Astrocyte (in vitro differentiated cells and primary cell): ENCODE measurements around the gene PDZRN4. TPM values are rescaled to one million over a fixed set of nuclear protein-coding genes. Genes with fewer than 3 reads are reported as not detected.

ENCODE experiments used
- DNase-seq: peaks from one replicate; pipeline ENCODE4 v3.0.0-alpha.2; 2010; ENCODE audit warnings: low read depth
- FAIRE-seq: peaks from 2 replicates; lab custom pipeline; 2011; peaks lifted over from hg19 to GRCh38; lab: Jason Lieb, UNC
- H2AFZ ChIP-seq: 2 replicates; pipeline ENCODE4 v1.6.0; 2012; ENCODE audit warnings: low read depth, low read length, inconsistent platforms
- H3K27ac ChIP-seq: 2 replicates; pipeline ENCODE4 v1.5.1; 2011; ENCODE audit warnings: low read depth, low read length, inconsistent platforms
- H3K27me3 ChIP-seq: 2 replicates; pipeline ENCODE4 v1.6.0; 2011; ENCODE audit warnings: low read length, inconsistent platforms; ENCODE audit not compliant: insufficient read depth
- H3K36me3 ChIP-seq: 2 replicates; pipeline ENCODE4 v1.5.1; 2011; ENCODE audit warnings: low read length, inconsistent platforms; ENCODE audit not compliant: insufficient read depth
- H3K4me1 ChIP-seq: 2 replicates; pipeline ENCODE4 v1.5.1; 2011; ENCODE audit warnings: low read length, inconsistent platforms; ENCODE audit not compliant: insufficient read depth
- H3K4me2 ChIP-seq: 2 replicates; pipeline ENCODE4 v1.6.0; 2012; ENCODE audit warnings: low read length, inconsistent platforms
- H3K4me3 ChIP-seq: 2 replicates; pipeline ENCODE4 v1.5.1; 2011; ENCODE audit warnings: low read depth, mild to moderate bottlenecking, low read length, inconsistent platforms; ENCODE audit not compliant: insufficient read depth
- H3K79me2 ChIP-seq: 2 replicates; pipeline ENCODE4 v1.6.0; 2012; ENCODE audit warnings: mild to moderate bottlenecking, low read length, inconsistent platforms; ENCODE audit not compliant: insufficient read depth
- H3K9ac ChIP-seq: 2 replicates; pipeline ENCODE4 v1.6.0; 2012; ENCODE audit warnings: mild to moderate bottlenecking, low read length, inconsistent platforms
- H3K9me3 ChIP-seq: 2 replicates; pipeline ENCODE4 v1.5.1; 2012; ENCODE audit warnings: low read depth, mild to moderate bottlenecking, low read length, inconsistent platforms; ENCODE audit not compliant: insufficient read depth
- H4K20me1 ChIP-seq: 2 replicates; pipeline ENCODE4 v1.6.0; 2012; ENCODE audit warnings: low read length, inconsistent platforms; ENCODE audit not compliant: insufficient read depth
- H3K27ac Mint-ChIP-seq: one replicate; pipeline ENCODE4 v1.8.0; 2021; ENCODE audit warnings: mild to moderate bottlenecking, mixed read lengths; ENCODE audit not compliant: unreplicated experiment
- H3K27me3 Mint-ChIP-seq: one replicate; pipeline ENCODE4 v1.8.0; 2021; ENCODE audit warnings: low read depth, mixed read lengths; ENCODE audit not compliant: unreplicated experiment
- H3K36me3 Mint-ChIP-seq: one replicate; pipeline ENCODE4 v1.8.0; 2021; ENCODE audit warnings: low read depth, mixed read lengths; ENCODE audit not compliant: unreplicated experiment
- H3K4me1 Mint-ChIP-seq: one replicate; pipeline ENCODE4 v1.8.0; 2021; ENCODE audit warnings: low read depth, mixed read lengths; ENCODE audit not compliant: unreplicated experiment
- H3K4me3 Mint-ChIP-seq: one replicate; pipeline ENCODE4 v1.8.0; 2021; ENCODE audit warnings: mild to moderate bottlenecking, moderate library complexity, mixed read lengths; ENCODE audit not compliant: unreplicated experiment
- H3K9me3 Mint-ChIP-seq: one replicate; pipeline ENCODE4 v1.8.0; 2021; ENCODE audit warnings: mild to moderate bottlenecking, mixed read lengths; ENCODE audit not compliant: unreplicated experiment
- EZH2 ChIP-seq: IDR thresholded peaks from 2 replicates; pipeline ENCODE4 v1.6.1; 2012; ENCODE audit warnings: mild to moderate bottlenecking, low read length, inconsistent platforms; ENCODE audit not compliant: insufficient read depth
- total RNA-seq: library from RNA; stranded (reverse); gene quantifications from 2 replicates; pipeline ENCODE4 v1.2.1, GENCODE V29; 2021
- TF ChIP-seq, protein P1 (sequence below): IDR thresholded peaks from 2 replicates; pipeline ENCODE4 v1.5.1; 2011; ENCODE audit warnings: low read depth, mild to moderate bottlenecking, inconsistent platforms, low read length, moderate library complexity; ENCODE audit not compliant: insufficient read depth

The PDZRN4 gene
- total RNA-seq, 1 donor from 2014 or later: not detected

GRCh38 chr12:41230756-41231155, 42.6 kb downstream of the PDZRN4 start:
- no peak overlapping the region for H3K4me3 Mint-ChIP-seq
- H3K4me1 Mint-ChIP-seq: no peaks in the 10 kb centered on the region
- FAIRE-seq: no peak

DNA sequence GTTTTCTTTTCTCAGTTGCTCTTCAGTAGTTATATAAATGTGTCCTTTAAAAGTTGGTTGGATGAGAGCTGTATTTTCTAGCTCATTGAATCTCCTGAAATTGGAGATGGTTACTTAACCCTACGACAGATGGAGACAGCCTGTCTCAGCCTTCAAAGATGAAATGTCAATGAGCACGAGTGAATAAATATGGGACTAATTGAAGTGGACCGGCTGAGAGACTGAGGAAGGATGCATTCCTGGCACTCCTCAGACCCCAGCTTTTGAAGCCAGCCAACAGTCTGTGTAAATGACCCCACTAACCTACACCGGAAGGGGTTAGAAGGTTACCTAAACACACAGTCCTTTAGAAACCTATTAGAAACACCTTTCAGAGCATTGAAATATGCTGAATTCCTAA, 46.6 kb downstream of the PDZRN4 start:
- no peaks in the 10 kb centered on the region for H3K36me3 Mint-ChIP-seq
- H3K4me3 ChIP-seq: no peak overlapping the region
- no peak overlapping the region for H2AFZ ChIP-seq
- H3K4me1 ChIP-seq: no peaks in the 10 kb centered on the region
- FAIRE-seq (no peak), DNase-seq (no peak)
- H3K27me3 ChIP-seq: no peaks in the 10 kb centered on the region
- no peak overlapping the region for H3K4me3 Mint-ChIP-seq
- H3K79me2 ChIP-seq: no peaks in the 10 kb centered on the region
- H4K20me1 ChIP-seq: no peaks in the 10 kb centered on the region
- no peak overlapping the region for H3K4me2 ChIP-seq
- H3K9ac ChIP-seq: no peak overlapping the region
- H3K27me3 Mint-ChIP-seq: no peaks in the 10 kb centered on the region
- no peaks in the 10 kb centered on the region for H3K9me3 Mint-ChIP-seq
- H3K36me3 ChIP-seq: no peaks in the 10 kb centered on the region
- H3K9me3 ChIP-seq: no peaks in the 10 kb centered on the region
- H3K27ac Mint-ChIP-seq: no peak overlapping the region
- no peaks in the 10 kb centered on the region for H3K4me1 Mint-ChIP-seq
- no peak for TF ChIP-seq EZH2
- TF ChIP-seq, protein P1, sequence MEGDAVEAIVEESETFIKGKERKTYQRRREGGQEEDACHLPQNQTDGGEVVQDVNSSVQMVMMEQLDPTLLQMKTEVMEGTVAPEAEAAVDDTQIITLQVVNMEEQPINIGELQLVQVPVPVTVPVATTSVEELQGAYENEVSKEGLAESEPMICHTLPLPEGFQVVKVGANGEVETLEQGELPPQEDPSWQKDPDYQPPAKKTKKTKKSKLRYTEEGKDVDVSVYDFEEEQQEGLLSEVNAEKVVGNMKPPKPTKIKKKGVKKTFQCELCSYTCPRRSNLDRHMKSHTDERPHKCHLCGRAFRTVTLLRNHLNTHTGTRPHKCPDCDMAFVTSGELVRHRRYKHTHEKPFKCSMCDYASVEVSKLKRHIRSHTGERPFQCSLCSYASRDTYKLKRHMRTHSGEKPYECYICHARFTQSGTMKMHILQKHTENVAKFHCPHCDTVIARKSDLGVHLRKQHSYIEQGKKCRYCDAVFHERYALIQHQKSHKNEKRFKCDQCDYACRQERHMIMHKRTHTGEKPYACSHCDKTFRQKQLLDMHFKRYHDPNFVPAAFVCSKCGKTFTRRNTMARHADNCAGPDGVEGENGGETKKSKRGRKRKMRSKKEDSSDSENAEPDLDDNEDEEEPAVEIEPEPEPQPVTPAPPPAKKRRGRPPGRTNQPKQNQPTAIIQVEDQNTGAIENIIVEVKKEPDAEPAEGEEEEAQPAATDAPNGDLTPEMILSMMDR: no peak
- H3K27ac ChIP-seq: no peak overlapping the region

More at GRCh38 chr12:41230756-41231155, 42.6 kb downstream of the PDZRN4 start:
- H3K27me3 ChIP-seq: no peaks in the 10 kb centered on the region
- Mint-ChIP-seq H3K27ac (no peak overlapping the region), H3K9me3 (no peaks in the 10 kb centered on the region), H3K27me3 (no peaks in the 10 kb centered on the region), H3K36me3 (no peaks in the 10 kb centered on the region)
- H4K20me1 ChIP-seq: no peaks in the 10 kb centered on the region
- H3K9me3 ChIP-seq: no peaks in the 10 kb centered on the region
- H3K4me1 ChIP-seq: no peaks in the 10 kb centered on the region
- no peak overlapping the region for H2AFZ ChIP-seq
- no peak for DNase-seq
- H3K4me3 ChIP-seq: no peak overlapping the region
- H3K79me2 ChIP-seq: no peaks in the 10 kb centered on the region
- no peak overlapping the region for H3K4me2 ChIP-seq
- TF ChIP-seq, protein P1: no peak
- TF ChIP-seq EZH2: no peak
- H3K27ac ChIP-seq: no peak overlapping the region
- no peaks in the 10 kb centered on the region for H3K36me3 ChIP-seq
- no peak overlapping the region for H3K9ac ChIP-seq

DNA sequence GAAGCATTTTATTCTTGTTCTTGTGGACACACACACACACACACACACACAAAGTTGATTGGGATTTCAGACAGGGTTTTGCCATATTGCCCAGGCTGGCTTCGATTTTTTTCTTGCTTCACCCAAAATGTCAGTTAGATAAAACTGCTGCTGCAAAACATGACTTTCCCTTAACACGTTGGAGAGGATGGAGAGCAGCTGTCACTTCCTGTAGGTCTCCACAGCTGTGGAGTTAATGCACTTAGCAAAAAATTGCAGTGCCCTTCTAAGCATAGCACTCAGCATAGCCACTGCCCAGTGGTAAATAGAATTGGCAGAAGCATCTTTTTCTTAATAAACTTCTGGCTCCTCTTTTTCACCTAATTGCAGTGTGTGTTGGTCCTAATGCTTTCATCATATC, 54.5 kb downstream of the PDZRN4 start:
- DNase-seq (no peak), FAIRE-seq (no peak)
- Mint-ChIP-seq H3K27me3 (peaks cover 9% of the 10 kb centered on the region), H3K9me3 (no peaks in the 10 kb centered on the region), H3K4me1 (no peaks in the 10 kb centered on the region), H3K36me3 (no peaks in the 10 kb centered on the region), H3K4me3 (no peak overlapping the region), H3K27ac (no peak overlapping the region)
- no peaks in the 10 kb centered on the region for H3K36me3 ChIP-seq
- no peak overlapping the region for H3K4me3 ChIP-seq
- H3K4me1 ChIP-seq: no peaks in the 10 kb centered on the region
- H3K79me2 ChIP-seq: no peaks in the 10 kb centered on the region
- no peaks in the 10 kb centered on the region for H3K27me3 ChIP-seq
- H2AFZ ChIP-seq: no peak overlapping the region
- no peaks in the 10 kb centered on the region for H4K20me1 ChIP-seq
- no peaks in the 10 kb centered on the region for H3K9me3 ChIP-seq
- no peak overlapping the region for H3K9ac ChIP-seq
- TF ChIP-seq, protein P1: no peak
- no peak for TF ChIP-seq EZH2
- H3K27ac ChIP-seq: no peak overlapping the region
- no peak overlapping the region for H3K4me2 ChIP-seq
